HepG2 (cell line): ENCODE measurements around the gene ZNF48. TPM values are rescaled to one million over a fixed set of nuclear protein-coding genes. Genes with fewer than 3 reads are reported as not detected.

ENCODE experiments used
- BORCS8-MEF2B ChIP-seq: sonication (generic); formaldehyde crosslinking; IDR thresholded peaks from 2 replicates; pipeline ENCODE4 v1.8.0; 2022; ENCODE audit warnings: mild to moderate bottlenecking, missing genetic modification reagents
- GABPA ChIP-seq, 2 experiments: IDR thresholded peaks; 2 replicates each; pipeline ENCODE4 v1.6.1; 2011 to 2016; ENCODE audit warnings: low read depth in 2 of 2, low read length in 1 of 2, missing biosample characterization in 1 of 2, missing genetic modification characterization in 1 of 2
- GATA4 ChIP-seq: sonication (generic); IDR thresholded peaks from 2 replicates; pipeline ENCODE4 v1.6.1; 2016; ENCODE audit warnings: antibody characterized with exemption, low read depth, borderline replicate concordance
- JDP2 ChIP-seq: sonication (generic); formaldehyde crosslinking; IDR thresholded peaks from 2 replicates; pipeline ENCODE4 v1.8.1; 2022; ENCODE audit warnings: missing genetic modification reagents, borderline replicate concordance
- NRL ChIP-seq: sonication (generic); formaldehyde crosslinking; IDR thresholded peaks from 2 replicates; pipeline ENCODE4 v1.5.0; 2020; ENCODE audit warnings: missing genetic modification reagents, mild to moderate bottlenecking, moderate library complexity, borderline replicate concordance
- ZMAT3 ChIP-seq: sonication (generic); formaldehyde crosslinking; conservative IDR thresholded peaks from 2 replicates; pipeline ENCODE4 v1.7.0; 2021; ENCODE audit warnings: missing genetic modification reagents
- ZNF10 ChIP-seq: sonication (generic); formaldehyde crosslinking; IDR thresholded peaks from 2 replicates; pipeline ENCODE4 v1.4.0; 2020; ENCODE audit warnings: mild to moderate bottlenecking, low read depth, missing genetic modification reagents, borderline replicate concordance
- ZNF382 ChIP-seq: sonication (generic); formaldehyde crosslinking; IDR thresholded peaks from 2 replicates; pipeline ENCODE4 v1.5.0; 2020; ENCODE audit warnings: missing genetic modification reagents, mild to moderate bottlenecking, borderline replicate concordance
- ZSCAN25 ChIP-seq: sonication (generic); formaldehyde crosslinking; IDR thresholded peaks from 2 replicates; pipeline ENCODE4 v1.8.0; 2022; ENCODE audit warnings: mild to moderate bottlenecking, missing genetic modification reagents
- polyA plus RNA-seq, 8 experiments: library from polyadenylated mRNA; depleted of rRNA in 3 of 8; stranded (reverse) in 7 of 8; unstranded in 1 of 8; fragments of >200 nt; fragmentation: Illumina TruSeq in 4 of 8; extraction: Trizol in 4 of 8; gene quantifications; 2 replicates each; pipeline versions ENCODE4 v1.2.1 to v1.2.3, GENCODE V29; 2011 to 2016; ENCODE audit warnings: low read depth in 4 of 8, missing spikeins in 1 of 8, mixed read lengths in 1 of 8; ENCODE audit not compliant: insufficient read depth in 1 of 8
- total RNA-seq, 5 experiments: library from RNA; depleted of rRNA; stranded (reverse); fragments of >200 nt; fragmentation: Illumina TruSeq; extraction: Trizol; gene quantifications; 2 replicates each; pipeline ENCODE4 v1.2.3, GENCODE V29; 2016; ENCODE audit warnings: low read depth in 1 of 5
- TF ChIP-seq, protein P1 (sequence below): sonication (generic); formaldehyde crosslinking; IDR thresholded peaks from 2 replicates; pipeline ENCODE4 v1.4.0; 2020; ENCODE audit warnings: missing genetic modification reagents
- TF ChIP-seq, protein P2 (sequence below), 2 experiments: IDR thresholded peaks; 2 replicates each; pipeline ENCODE4 v1.6.1; 2011 to 2012; ENCODE audit warnings: low read length in 2 of 2, borderline replicate concordance in 1 of 2, low read depth in 1 of 2, mild to moderate bottlenecking in 1 of 2, moderate library complexity in 1 of 2
- TF ChIP-seq, protein P3 (sequence below): sonication (generic); formaldehyde crosslinking; IDR thresholded peaks from 2 replicates; pipeline ENCODE4 v1.4.0; 2020; ENCODE audit warnings: missing genetic modification reagents
- TF ChIP-seq, protein P4 (sequence below): sonication (generic); formaldehyde crosslinking; IDR thresholded peaks from 2 replicates; pipeline ENCODE4 v1.8.1; 2023; ENCODE audit warnings: missing genetic modification reagents, mild to moderate bottlenecking, borderline replicate concordance
- TF ChIP-seq, protein P5 (sequence below): fragments of 450-650 bp; IDR thresholded peaks from 2 replicates; pipeline ENCODE4 v1.6.1; 2017

Gene ZNF48
- total and polyA plus RNA-seq, 2 of the 13 experiments (the other 11 are each of a cell fraction or from before 2014, with no cell fraction given) = 9.9 to 12.3 TPM

DNA sequence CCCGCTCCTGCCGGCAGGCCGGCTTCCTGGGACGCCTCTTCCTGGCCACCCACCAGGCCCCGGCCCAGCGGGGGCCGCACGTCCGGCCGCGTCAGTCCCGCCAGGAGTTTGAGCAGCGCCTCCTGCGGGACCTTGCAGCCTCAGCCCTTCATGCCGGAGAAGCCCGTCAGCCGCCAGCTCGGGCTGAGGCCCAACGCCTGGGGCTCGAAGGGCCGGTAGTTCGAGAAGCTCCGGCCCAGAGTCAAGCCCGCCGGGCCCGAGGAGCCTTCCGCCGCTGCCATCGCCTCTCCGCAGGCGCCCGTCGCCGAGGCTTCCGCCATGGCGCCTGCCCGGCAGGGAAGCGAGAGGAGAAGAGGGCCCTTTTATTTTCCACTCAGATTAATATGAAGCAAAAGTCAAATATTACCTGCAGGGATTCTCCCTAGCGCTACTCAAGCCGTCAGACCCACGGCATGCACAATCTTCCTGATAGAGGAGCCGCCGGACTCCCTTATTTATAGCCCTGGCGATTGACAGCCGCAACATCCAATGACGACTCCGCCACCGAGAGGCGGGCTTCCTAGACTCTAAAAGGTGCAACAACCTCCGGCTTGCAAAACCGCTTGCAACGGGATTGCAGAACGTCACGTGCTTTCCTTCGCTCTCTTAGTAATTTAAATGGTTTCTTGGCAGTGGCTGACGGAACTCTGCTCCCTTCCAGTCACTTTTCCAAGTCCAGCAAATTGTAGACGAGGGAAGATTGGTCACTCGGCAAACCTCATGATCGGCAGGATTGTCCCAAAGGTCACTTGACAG, 50.4 kb downstream of the ZNF48 start, which contains the start of gene SEPHS2 (continued):
- TF ChIP-seq, protein P1, sequence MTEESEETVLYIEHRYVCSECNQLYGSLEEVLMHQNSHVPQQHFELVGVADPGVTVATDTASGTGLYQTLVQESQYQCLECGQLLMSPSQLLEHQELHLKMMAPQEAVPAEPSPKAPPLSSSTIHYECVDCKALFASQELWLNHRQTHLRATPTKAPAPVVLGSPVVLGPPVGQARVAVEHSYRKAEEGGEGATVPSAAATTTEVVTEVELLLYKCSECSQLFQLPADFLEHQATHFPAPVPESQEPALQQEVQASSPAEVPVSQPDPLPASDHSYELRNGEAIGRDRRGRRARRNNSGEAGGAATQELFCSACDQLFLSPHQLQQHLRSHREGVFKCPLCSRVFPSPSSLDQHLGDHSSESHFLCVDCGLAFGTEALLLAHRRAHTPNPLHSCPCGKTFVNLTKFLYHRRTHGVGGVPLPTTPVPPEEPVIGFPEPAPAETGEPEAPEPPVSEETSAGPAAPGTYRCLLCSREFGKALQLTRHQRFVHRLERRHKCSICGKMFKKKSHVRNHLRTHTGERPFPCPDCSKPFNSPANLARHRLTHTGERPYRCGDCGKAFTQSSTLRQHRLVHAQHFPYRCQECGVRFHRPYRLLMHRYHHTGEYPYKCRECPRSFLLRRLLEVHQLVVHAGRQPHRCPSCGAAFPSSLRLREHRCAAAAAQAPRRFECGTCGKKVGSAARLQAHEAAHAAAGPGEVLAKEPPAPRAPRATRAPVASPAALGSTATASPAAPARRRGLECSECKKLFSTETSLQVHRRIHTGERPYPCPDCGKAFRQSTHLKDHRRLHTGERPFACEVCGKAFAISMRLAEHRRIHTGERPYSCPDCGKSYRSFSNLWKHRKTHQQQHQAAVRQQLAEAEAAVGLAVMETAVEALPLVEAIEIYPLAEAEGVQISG (CRISPR knock-in tag) = peak; percentile 63
- TF ChIP-seq ZNF10 (CRISPR knock-in tag) = no peak
- TF ChIP-seq, protein P2, sequence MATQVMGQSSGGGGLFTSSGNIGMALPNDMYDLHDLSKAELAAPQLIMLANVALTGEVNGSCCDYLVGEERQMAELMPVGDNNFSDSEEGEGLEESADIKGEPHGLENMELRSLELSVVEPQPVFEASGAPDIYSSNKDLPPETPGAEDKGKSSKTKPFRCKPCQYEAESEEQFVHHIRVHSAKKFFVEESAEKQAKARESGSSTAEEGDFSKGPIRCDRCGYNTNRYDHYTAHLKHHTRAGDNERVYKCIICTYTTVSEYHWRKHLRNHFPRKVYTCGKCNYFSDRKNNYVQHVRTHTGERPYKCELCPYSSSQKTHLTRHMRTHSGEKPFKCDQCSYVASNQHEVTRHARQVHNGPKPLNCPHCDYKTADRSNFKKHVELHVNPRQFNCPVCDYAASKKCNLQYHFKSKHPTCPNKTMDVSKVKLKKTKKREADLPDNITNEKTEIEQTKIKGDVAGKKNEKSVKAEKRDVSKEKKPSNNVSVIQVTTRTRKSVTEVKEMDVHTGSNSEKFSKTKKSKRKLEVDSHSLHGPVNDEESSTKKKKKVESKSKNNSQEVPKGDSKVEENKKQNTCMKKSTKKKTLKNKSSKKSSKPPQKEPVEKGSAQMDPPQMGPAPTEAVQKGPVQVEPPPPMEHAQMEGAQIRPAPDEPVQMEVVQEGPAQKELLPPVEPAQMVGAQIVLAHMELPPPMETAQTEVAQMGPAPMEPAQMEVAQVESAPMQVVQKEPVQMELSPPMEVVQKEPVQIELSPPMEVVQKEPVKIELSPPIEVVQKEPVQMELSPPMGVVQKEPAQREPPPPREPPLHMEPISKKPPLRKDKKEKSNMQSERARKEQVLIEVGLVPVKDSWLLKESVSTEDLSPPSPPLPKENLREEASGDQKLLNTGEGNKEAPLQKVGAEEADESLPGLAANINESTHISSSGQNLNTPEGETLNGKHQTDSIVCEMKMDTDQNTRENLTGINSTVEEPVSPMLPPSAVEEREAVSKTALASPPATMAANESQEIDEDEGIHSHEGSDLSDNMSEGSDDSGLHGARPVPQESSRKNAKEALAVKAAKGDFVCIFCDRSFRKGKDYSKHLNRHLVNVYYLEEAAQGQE (IDR thresholded peaks at IDR 0.05; ENCODE audit: borderline replicate concordance in 1 of 2, low read depth in 1 of 2, low read length in 2 of 2) = peak in 1 of 2 experiments; percentile 20; a peak in 1 of 4 replicates
- no peak for TF ChIP-seq ZNF382 (CRISPR knock-in tag)
- no peak for TF ChIP-seq ZSCAN25 (CRISPR knock-in tag)
- TF ChIP-seq, protein P3, sequence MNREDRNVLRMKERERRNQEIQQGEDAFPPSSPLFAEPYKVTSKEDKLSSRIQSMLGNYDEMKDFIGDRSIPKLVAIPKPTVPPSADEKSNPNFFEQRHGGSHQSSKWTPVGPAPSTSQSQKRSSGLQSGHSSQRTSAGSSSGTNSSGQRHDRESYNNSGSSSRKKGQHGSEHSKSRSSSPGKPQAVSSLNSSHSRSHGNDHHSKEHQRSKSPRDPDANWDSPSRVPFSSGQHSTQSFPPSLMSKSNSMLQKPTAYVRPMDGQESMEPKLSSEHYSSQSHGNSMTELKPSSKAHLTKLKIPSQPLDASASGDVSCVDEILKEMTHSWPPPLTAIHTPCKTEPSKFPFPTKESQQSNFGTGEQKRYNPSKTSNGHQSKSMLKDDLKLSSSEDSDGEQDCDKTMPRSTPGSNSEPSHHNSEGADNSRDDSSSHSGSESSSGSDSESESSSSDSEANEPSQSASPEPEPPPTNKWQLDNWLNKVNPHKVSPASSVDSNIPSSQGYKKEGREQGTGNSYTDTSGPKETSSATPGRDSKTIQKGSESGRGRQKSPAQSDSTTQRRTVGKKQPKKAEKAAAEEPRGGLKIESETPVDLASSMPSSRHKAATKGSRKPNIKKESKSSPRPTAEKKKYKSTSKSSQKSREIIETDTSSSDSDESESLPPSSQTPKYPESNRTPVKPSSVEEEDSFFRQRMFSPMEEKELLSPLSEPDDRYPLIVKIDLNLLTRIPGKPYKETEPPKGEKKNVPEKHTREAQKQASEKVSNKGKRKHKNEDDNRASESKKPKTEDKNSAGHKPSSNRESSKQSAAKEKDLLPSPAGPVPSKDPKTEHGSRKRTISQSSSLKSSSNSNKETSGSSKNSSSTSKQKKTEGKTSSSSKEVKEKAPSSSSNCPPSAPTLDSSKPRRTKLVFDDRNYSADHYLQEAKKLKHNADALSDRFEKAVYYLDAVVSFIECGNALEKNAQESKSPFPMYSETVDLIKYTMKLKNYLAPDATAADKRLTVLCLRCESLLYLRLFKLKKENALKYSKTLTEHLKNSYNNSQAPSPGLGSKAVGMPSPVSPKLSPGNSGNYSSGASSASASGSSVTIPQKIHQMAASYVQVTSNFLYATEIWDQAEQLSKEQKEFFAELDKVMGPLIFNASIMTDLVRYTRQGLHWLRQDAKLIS (CRISPR knock-in tag) = peak; percentile 70; the same call in 1 of the 2 replicates
- TF ChIP-seq BORCS8-MEF2B (CRISPR knock-in tag) = peak; percentile 72; the same call in 1 of the 2 replicates
- no peak; the same call in 1 of the 2 replicates for TF ChIP-seq ZMAT3 (CRISPR knock-in tag)
- peak; percentile 58; the same call in 1 of the 2 replicates for TF ChIP-seq NRL
- peak; percentile 87; the same call in 1 of the 2 replicates for TF ChIP-seq GATA4
- TF ChIP-seq, protein P4, sequence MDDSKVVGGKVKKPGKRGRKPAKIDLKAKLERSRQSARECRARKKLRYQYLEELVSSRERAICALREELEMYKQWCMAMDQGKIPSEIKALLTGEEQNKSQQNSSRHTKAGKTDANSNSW (CRISPR knock-in tag) = no peak; the same call in 1 of the 2 replicates
- peak; percentile 24; the same call in 1 of the 2 replicates for TF ChIP-seq GABPA (IDR thresholded peaks at IDR 0.05; ENCODE audit: low read depth, low read length)
- peak; percentile 73 for TF ChIP-seq GABPA (CRISPR knock-in tag; IDR thresholded peaks at IDR 0.05; ENCODE audit: low read depth)
- TF ChIP-seq, protein P5, sequence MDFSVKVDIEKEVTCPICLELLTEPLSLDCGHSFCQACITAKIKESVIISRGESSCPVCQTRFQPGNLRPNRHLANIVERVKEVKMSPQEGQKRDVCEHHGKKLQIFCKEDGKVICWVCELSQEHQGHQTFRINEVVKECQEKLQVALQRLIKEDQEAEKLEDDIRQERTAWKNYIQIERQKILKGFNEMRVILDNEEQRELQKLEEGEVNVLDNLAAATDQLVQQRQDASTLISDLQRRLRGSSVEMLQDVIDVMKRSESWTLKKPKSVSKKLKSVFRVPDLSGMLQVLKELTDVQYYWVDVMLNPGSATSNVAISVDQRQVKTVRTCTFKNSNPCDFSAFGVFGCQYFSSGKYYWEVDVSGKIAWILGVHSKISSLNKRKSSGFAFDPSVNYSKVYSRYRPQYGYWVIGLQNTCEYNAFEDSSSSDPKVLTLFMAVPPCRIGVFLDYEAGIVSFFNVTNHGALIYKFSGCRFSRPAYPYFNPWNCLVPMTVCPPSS = no peak
- TF ChIP-seq JDP2 = no peak; the same call in 1 of the 2 replicates
